ENCODE measurements around the gene ASXL3.

Gene ASXL3

GRCh38 chr18:33697498-33697897 is 119.5 kb downstream of the ASXL3 start:
- no peak for DNase-seq (ENCODE audit: low read depth)
- H3K4me3 ChIP-seq (ENCODE audit: control insufficient read depth, low read depth, low read length): no peak overlapping the region
- TF ChIP-seq CTCF (IDR thresholded peaks at IDR 0.05; ENCODE audit: control insufficient read depth, insufficient read depth, low read depth, low read length, missing control alignments): no peak

- no peak for DNase-seq (ENCODE audit: low read depth)
- H3K4me3 ChIP-seq (ENCODE audit: control insufficient read depth, low read depth, low read length): no peak overlapping the region
- no peak for TF ChIP-seq CTCF (IDR thresholded peaks at IDR 0.05; ENCODE audit: control insufficient read depth, insufficient read depth, low read depth, low read length, missing control alignments)
Observed at GRCh38 chr18:33699372-33699771, 121.4 kb downstream of the ASXL3 start.

GRCh38 chr18:33700513-33700976 is 122.5 kb downstream of the ASXL3 start:
- H3K4me3 ChIP-seq (ENCODE audit: control insufficient read depth, low read depth, low read length): no peak overlapping the region
- no peak for TF ChIP-seq CTCF (IDR thresholded peaks at IDR 0.05; ENCODE audit: control insufficient read depth, insufficient read depth, low read depth, low read length, missing control alignments)
- no peak for DNase-seq (ENCODE audit: low read depth)

GRCh38 chr18:33702625-33703024 is 124.6 kb downstream of the ASXL3 start:
- TF ChIP-seq CTCF (IDR thresholded peaks at IDR 0.05; ENCODE audit: control insufficient read depth, insufficient read depth, low read depth, low read length, missing control alignments): no peak
- no peak for DNase-seq (ENCODE audit: low read depth)
- no peak overlapping the region for H3K4me3 ChIP-seq (ENCODE audit: control insufficient read depth, low read depth, low read length)

GRCh38 chr18:33706391-33706790 is 128.4 kb downstream of the ASXL3 start:
- DNase-seq (ENCODE audit: low read depth): no peak
- TF ChIP-seq CTCF (IDR thresholded peaks at IDR 0.05; ENCODE audit: control insufficient read depth, insufficient read depth, low read depth, low read length, missing control alignments): no peak
- H3K4me3 ChIP-seq (ENCODE audit: control insufficient read depth, low read depth, low read length): no peak overlapping the region

GRCh38 chr18:33708876-33709275 is 130.9 kb downstream of the ASXL3 start:
- TF ChIP-seq CTCF (IDR thresholded peaks at IDR 0.05; ENCODE audit: control insufficient read depth, insufficient read depth, low read depth, low read length, missing control alignments): no peak
- H3K4me3 ChIP-seq (ENCODE audit: control insufficient read depth, low read depth, low read length): no peak overlapping the region
- no peak for DNase-seq (ENCODE audit: low read depth)

- TF ChIP-seq CTCF (IDR thresholded peaks at IDR 0.05; ENCODE audit: control insufficient read depth, insufficient read depth, low read depth, low read length, missing control alignments): no peak
- no peak overlapping the region for H3K4me3 ChIP-seq (ENCODE audit: control insufficient read depth, low read depth, low read length)
- DNase-seq (ENCODE audit: low read depth): no peak
Observed at GRCh38 chr18:33710269-33710668, 132.2 kb downstream of the ASXL3 start.
